Heart right ventricle (tissue), 16 donors: ENCODE results near the gene ZNF714. TPM values are rescaled to one million over a fixed set of nuclear protein-coding genes. Genes with fewer than 3 reads are reported as not detected.
"Not testable (repeated sequence)": the region's sequence is repeated elsewhere in the genome, so short reads cannot be mapped to it uniquely, and the experiment has no call there.

ENCODE experiments used
- ATAC-seq, 8 donors: fragments of 200-7000 bp; cut with Tn5 transposase; one replicate each; pipeline ENCODE4 v1.9.1; 2020; ENCODE audit warnings: mild to moderate bottlenecking in 8 of 8, moderate library complexity in 8 of 8, moderate number of reproducible peaks in 1 of 8
- DNase-seq, 2 donors: peaks; one replicate each; pipeline ENCODE4 v3.0.0-alpha.2; 2020
- H3K27ac ChIP-seq, 10 donors: fragments of 200-600 bp; sonication (generic) in 2 of 10; one replicate each; pipeline versions ENCODE4 v1.5.0 to v1.8.0; 2020 to 2022; ENCODE audit warnings: mild to moderate bottlenecking in 3 of 10
- H3K27me3 ChIP-seq, 7 donors: fragments of 200-600 bp; one replicate each; pipeline ENCODE4 v1.8.0; 2021 to 2022; ENCODE audit warnings: mild to moderate bottlenecking in 2 of 7
- H3K36me3 ChIP-seq, 9 donors: fragments of 200-600 bp; sonication (generic) in 1 of 9; one replicate each; pipeline versions ENCODE4 v1.5.0 to v1.8.0; 2020 to 2022; ENCODE audit warnings: mild to moderate bottlenecking in 2 of 9
- H3K4me1 ChIP-seq, 9 donors: fragments of 200-600 bp; sonication (generic) in 1 of 9; one replicate each; pipeline versions ENCODE4 v1.5.0 to v1.8.0; 2020 to 2022; ENCODE audit warnings: mild to moderate bottlenecking in 4 of 9
- H3K4me3 ChIP-seq, 10 donors: fragments of 200-600 bp; sonication (generic) in 2 of 10; one replicate each; pipeline versions ENCODE4 v1.5.0 to v1.8.0; 2020 to 2022; ENCODE audit warnings: mild to moderate bottlenecking in 7 of 10, moderate library complexity in 2 of 10
- H3K9me3 ChIP-seq, 11 donors: fragments of 200-600 bp in 10 of 11; sonication (generic) in 2 of 11; one replicate each; pipeline versions ENCODE4 v1.5.0 to v1.8.0; 2013 to 2022; ENCODE audit warnings: mild to moderate bottlenecking in 2 of 11, control low read depth in 1 of 11, moderate library complexity in 1 of 11
- WGBS, 2 donors: extraction: QIAGEN DNeasy Blood & Tissue Kit; methylation state at CpG; one replicate each; pipeline ENCODE4 v1.1.7; 2013; ENCODE audit warnings: inconsistent platforms in 1 of 2; 5-methylcytosine and 5-hydroxymethylcytosine counted together
- intact Hi-C, 10 donors: fragments of 100-400 bp; cut with DNase I; formaldehyde crosslinking; loops; one replicate each; pipeline versions ENCODE4 v1.11.1 to v1.14.2; 2022
- polyA plus RNA-seq, 2 donors: library from polyadenylated mRNA; stranded (reverse); fragments of 200-250 nt; gene quantifications; one replicate each; pipeline ENCODE4 v1.2.3, GENCODE V29; 2013
- total RNA-seq, 10 donors: library from RNA; stranded (reverse); fragmentation: NEBNext Ultra II Directional in 3 of 10; extraction: Animal tissue kit (Norgen Biotek cat#: 25700) in 3 of 10; gene quantifications; one replicate each; pipeline versions ENCODE4 v1.2.1 to v1.2.4, GENCODE V29; 2021 to 2023
- TF ChIP-seq, protein P1 (sequence below), 9 donors: fragments of 200-600 bp; sonication (generic) in 2 of 9; IDR thresholded peaks; one replicate each; pipeline versions ENCODE4 v1.5.0 to v1.8.0; 2021 to 2022; ENCODE audit warnings: antibody characterized with exemption in 9 of 9, mild to moderate bottlenecking in 5 of 9, moderate library complexity in 1 of 9
- donor health status: Arrhythmogenic right ventricular cardiomyopathy.
- donor health status: ischemic (EF 13 %, LVEDD 7.1; RV severe dilation, severe dysfunction).
- donor health status: healthy with polysubstance abuse.
- donor health status: DM: no; HTN: yes; CAD: no.
- donor health status: DM: no; HTN: no; CAD: no.
- donor health status: ischemic (EF 25% LVEDD 6.9; RV normal size, moderate dysfunction).
- donor health status: ischemic (EF 25% LVEDD 5.7; RV mildly dilated, moderate dysfunction).
- donor health status: healthy.
- donor health status: DM: yes; HTN: yes; CAD: no.
- donor health status: Ischemic cardiomyopathy.
- donor health status: ischemic (EF 35%, LVEDD 5.7; RV mildly dilated, moderate dysfunction).
- donor health status: nonischemic (EF 11% LVEDD 7.7; RV severe dilation, severe dysfunction).
- donor health status: DM: yes; HTN: yes; CAD: no.
- donor health status: PGD.
- donor health status: ischemic (EF 29% LVEDD 5.4; RV normal size, mild dysfunction).
- donor health status: nonischemic (EF 23%, LVEDD 6.1; RV moderate dilation, normal function).

The ZNF714 gene
- total and polyA plus RNA-seq, 12 donors: 0.80 to 6.1 (median 3.5) TPM

DNA sequence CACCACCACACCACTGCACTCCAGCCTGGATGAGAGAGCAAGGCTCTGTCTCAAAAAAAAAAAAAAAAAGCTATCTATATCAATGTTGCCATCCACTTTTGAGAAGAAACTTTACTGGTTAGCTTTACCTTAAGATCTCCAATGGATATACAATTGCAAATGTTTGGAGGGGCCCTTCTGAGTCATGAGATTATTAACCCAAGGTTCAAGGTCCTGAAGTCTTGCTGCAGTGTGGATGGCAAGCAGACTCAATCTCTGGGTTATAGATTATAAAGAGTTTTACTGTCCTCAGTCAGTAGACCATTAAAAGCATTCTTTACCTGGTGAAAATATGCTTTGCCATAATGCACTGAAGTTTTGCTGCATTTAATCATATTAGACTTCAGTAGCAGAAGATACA lies 56.1 kb downstream of the ZNF714 start:
- Histone ChIP-seq H3K4me3 (no peak overlapping the region), H3K36me3 (no peaks in the 10 kb centered on the region), H3K27ac (no peak overlapping the region), H3K9me3 (no peaks in the 10 kb centered on the region), H3K4me1 (peaks cover 0 to 15% (median 9%) of the 10 kb centered on the region in 9 donors), H3K27me3 (no peaks in the 10 kb centered on the region)
- ATAC-seq (no peak), DNase-seq (no peak)
- TF ChIP-seq, protein P1, sequence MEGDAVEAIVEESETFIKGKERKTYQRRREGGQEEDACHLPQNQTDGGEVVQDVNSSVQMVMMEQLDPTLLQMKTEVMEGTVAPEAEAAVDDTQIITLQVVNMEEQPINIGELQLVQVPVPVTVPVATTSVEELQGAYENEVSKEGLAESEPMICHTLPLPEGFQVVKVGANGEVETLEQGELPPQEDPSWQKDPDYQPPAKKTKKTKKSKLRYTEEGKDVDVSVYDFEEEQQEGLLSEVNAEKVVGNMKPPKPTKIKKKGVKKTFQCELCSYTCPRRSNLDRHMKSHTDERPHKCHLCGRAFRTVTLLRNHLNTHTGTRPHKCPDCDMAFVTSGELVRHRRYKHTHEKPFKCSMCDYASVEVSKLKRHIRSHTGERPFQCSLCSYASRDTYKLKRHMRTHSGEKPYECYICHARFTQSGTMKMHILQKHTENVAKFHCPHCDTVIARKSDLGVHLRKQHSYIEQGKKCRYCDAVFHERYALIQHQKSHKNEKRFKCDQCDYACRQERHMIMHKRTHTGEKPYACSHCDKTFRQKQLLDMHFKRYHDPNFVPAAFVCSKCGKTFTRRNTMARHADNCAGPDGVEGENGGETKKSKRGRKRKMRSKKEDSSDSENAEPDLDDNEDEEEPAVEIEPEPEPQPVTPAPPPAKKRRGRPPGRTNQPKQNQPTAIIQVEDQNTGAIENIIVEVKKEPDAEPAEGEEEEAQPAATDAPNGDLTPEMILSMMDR (IDR thresholded peaks at IDR 0.05): no peak
- intact Hi-C loops: no loop called here

- WGBS, 2 donors: 86 to 90% methylated on average over 1 of the region's 1 CpG
- Histone ChIP-seq H3K4me1 (peaks cover 0 to 18% (median 13%) of the 10 kb centered on the region in 9 donors), H3K36me3 (peaks cover 0 to 26% (median 13%) of the 10 kb centered on the region in 9 donors), H3K27ac (peak overlapping the region in 3 of 10 donors; percentile 5 to 84 (median 82))
- not testable (repeated sequence) for H3K4me3 ChIP-seq, DNase-seq, H3K9me3 ChIP-seq, H3K27me3 ChIP-seq, ATAC-seq
- intact Hi-C loops: loop anchor here in 3 of 10 donors (5.0 to 10.0 kb wide), 2 partner anchors 56 to 119 kb away; partner anchors contain the start of genes ZNF714 (in 2 of the 3) and ZNF430 (in 1 of the 3)
Measured at GRCh38 chr19:21141006-21141405, 59.0 kb downstream of the ZNF714 start.

DNA sequence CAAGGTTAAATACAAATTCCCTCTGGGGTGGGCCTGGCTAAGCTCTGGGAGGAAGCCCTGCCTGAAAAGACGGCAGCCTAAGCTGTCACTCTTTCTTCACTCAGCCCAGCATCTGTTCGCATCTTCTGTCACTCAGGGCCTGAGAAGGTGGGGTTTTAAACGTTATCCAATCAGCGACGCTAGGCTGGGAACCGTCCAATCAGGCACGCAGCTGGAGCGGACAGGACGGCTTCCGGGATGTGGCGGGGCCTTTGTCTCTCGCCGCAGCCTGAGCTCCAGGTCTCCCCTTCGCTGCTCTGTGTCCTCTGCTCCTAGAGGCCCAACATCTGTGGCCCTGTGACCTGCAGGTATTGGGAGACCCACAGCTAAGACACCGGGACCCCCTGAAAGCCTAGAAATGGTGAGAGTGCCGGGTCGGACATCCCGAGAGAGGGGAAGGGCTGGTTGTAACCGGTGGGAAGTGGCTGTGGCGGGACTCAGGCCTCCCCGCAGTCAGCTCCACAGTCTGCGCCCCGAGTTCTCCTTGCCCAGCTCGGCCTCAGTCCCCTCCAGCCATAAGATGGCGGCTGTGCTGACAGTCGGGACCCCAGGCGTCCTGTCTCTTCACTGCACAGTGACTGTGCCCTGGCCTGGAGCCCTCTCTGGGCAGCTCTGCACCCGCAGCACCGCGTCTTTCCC lies 59.9 kb downstream of the ZNF714 start, which contains the start of gene ZNF431:
Gene ZNF431 (plus strand): TSS at position 254 of the 678 bp plus-strand sequence. CDS start 144 bp downstream, at position 398.
- DNase-seq (peak; percentile 89 to 95), ATAC-seq (peak; percentile 98 to 100 (median 99))
- Histone ChIP-seq H3K4me3 (peak within 1 kb of the TSS; percentile 43 to 87 (median 70)), H3K36me3 (peaks cover 0 to 36% (median 21%) of the 10 kb centered on the region in 9 donors), H3K4me1 (peaks cover 0 to 18% (median 13%) of the 10 kb centered on the region in 9 donors), H3K27ac (peak within 1 kb of the TSS in 9 of 10 donors; percentile 64 to 85 (median 80)), H3K9me3 (no peaks in the 10 kb centered on the region), H3K27me3 (no peaks in the 10 kb centered on the region)
- 0% methylated on average over 30 of the region's 30 CpGs for WGBS, 2 donors
- TF ChIP-seq, protein P1 (IDR thresholded peaks at IDR 0.05): no peak
- intact Hi-C loops: loop anchor here in 3 of 10 donors (5.0 to 10.0 kb wide), 2 partner anchors 57 to 120 kb away; partner anchors contain the start of genes ZNF714 (in 2 of the 3) and ZNF430 (in 1 of the 3)

- Histone ChIP-seq H3K36me3 (peaks cover 0 to 50% (median 22%) of the 10 kb centered on the region in 9 donors), H3K9me3 (no peaks in the 10 kb centered on the region), H3K27ac (no peak overlapping the region), H3K27me3 (no peaks in the 10 kb centered on the region), H3K4me3 (no peak overlapping the region), H3K4me1 (peaks cover 0 to 18% (median 13%) of the 10 kb centered on the region in 9 donors)
- DNase-seq: no peak
- no peak for ATAC-seq
- 89 to 91% methylated on average over 5 of the region's 5 CpGs for WGBS, 2 donors
- intact Hi-C loops: loop anchor here in 3 of 10 donors (5.0 to 10.0 kb wide), 2 partner anchors 59 to 121 kb away; partner anchors contain the start of genes ZNF714 (in 2 of the 3) and ZNF430 (in 1 of the 3)
- TF ChIP-seq, protein P1 (IDR thresholded peaks at IDR 0.05): no peak
Measured at GRCh38 chr19:21143428-21143827, 61.4 kb downstream of the ZNF714 start.
